Esophagus muscularis mucosa (tissue), 4 donors: ENCODE measurements around the gene GRID1.

Experiments
- EP300 ChIP-seq: sonication (generic); formaldehyde crosslinking; IDR thresholded peaks from one replicate; pipeline ENCODE4 v1.6.1; 2017; ENCODE audit warnings: antibody characterized with exemption
- POLR2A ChIP-seq: fragments of 450-650 bp; IDR thresholded peaks from one replicate; pipeline ENCODE4 v1.6.1; 2017; ENCODE audit warnings: antibody characterized with exemption, moderate library complexity, mild to moderate bottlenecking, low read depth
- POLR2AphosphoS5 ChIP-seq, 2 donors: sonication (generic); formaldehyde crosslinking; IDR thresholded peaks; one replicate each; pipeline ENCODE4 v1.6.1; 2017; ENCODE audit warnings: antibody characterized with exemption in 2 of 2
- TF ChIP-seq, protein P1 (sequence below), 3 experiments: fragments of 200-600 bp in 2 of 3; fragments of 450-650 bp in 1 of 3; sonication (generic) in 2 of 3; IDR thresholded peaks; one replicate each; pipeline ENCODE4 v1.5.1; 2017 to 2019; ENCODE audit warnings: antibody characterized with exemption in 3 of 3, mild to moderate bottlenecking in 2 of 3, moderate library complexity in 1 of 3

DNA sequence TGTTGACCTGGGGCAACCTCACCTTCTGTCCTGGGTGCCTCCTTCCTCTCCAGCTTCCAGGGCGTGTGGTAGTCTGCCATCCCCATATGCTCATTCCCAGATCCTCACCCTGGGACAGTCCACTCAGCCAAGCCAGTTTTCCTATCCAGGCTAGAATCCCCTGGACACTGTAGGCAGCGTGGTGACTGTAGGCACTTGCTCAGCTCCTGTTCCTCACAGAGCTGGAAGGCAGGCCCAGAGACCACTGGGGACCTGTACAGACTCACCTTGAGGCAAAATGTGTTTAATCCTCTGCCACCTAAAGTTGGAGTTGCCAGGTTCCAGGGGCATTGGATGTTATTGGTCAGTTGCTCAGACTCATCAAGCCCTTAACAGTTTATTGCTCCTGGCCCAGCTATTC lies 2.4 kb upstream of the GRID1 start:
- no peak for TF ChIP-seq POLR2AphosphoS5 (IDR thresholded peaks at IDR 0.05)
- no peak for TF ChIP-seq EP300
- TF ChIP-seq, protein P1, sequence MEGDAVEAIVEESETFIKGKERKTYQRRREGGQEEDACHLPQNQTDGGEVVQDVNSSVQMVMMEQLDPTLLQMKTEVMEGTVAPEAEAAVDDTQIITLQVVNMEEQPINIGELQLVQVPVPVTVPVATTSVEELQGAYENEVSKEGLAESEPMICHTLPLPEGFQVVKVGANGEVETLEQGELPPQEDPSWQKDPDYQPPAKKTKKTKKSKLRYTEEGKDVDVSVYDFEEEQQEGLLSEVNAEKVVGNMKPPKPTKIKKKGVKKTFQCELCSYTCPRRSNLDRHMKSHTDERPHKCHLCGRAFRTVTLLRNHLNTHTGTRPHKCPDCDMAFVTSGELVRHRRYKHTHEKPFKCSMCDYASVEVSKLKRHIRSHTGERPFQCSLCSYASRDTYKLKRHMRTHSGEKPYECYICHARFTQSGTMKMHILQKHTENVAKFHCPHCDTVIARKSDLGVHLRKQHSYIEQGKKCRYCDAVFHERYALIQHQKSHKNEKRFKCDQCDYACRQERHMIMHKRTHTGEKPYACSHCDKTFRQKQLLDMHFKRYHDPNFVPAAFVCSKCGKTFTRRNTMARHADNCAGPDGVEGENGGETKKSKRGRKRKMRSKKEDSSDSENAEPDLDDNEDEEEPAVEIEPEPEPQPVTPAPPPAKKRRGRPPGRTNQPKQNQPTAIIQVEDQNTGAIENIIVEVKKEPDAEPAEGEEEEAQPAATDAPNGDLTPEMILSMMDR (IDR thresholded peaks at IDR 0.05) = no peak
- TF ChIP-seq POLR2A = no peak
